PC-3 (cell line): ENCODE results near the gene FBXW5. TPM values are rescaled to one million over a fixed set of nuclear protein-coding genes. Genes with fewer than 3 reads are reported as not detected.

Experiments used
- ATAC-seq: fragments of 200-7000 bp; cut with Tn5 transposase; 2 replicates; pipeline ENCODE4 v1.9.1; 2020; ENCODE audit warnings: mild to moderate bottlenecking, moderate library complexity
- BruUV-seq: library from RNA; stranded (reverse); fragments of 400-500 nt; replicated peaks from 2 replicates; lab custom pipeline; 2021; lab: Mats Ljungman, UMichigan
- CTCF ChIA-PET: fragments of 300-600 bp; sonication (Branson Sonifier 250); formaldehyde crosslinking; loops from one replicate; lab custom pipeline; 2022; ENCODE audit warnings: antibody characterized with exemption; lab: Charles Lee
- POLR2A ChIA-PET: fragments of 300-600 bp; sonication (Branson Sonifier 250); formaldehyde crosslinking; loops from one replicate; lab custom pipeline; 2022; ENCODE audit warnings: antibody characterized with exemption; ENCODE audit not compliant: unreplicated experiment; lab: Charles Lee
- DNase-seq: peaks from one replicate; pipeline ENCODE4 v3.0.0-alpha.2; 2015
- H2AFZ ChIP-seq: fragments of 300-600 bp; sonication (generic); 2 replicates; pipeline ENCODE4 v1.6.0; 2016; ENCODE audit warnings: antibody characterized with exemption, low read length
- H3F3A ChIP-seq: fragments of 300-600 bp; sonication (generic); one replicate; pipeline ENCODE4 v1.6.0; 2017; ENCODE audit warnings: antibody characterized with exemption, low read length, control low read depth, mild to moderate bottlenecking; ENCODE audit not compliant: unreplicated experiment
- H3K27ac ChIP-seq: fragments of 300-600 bp; sonication (generic); 2 replicates; pipeline ENCODE4 v1.5.1; 2016; ENCODE audit warnings: mild to moderate bottlenecking, low read length
- H3K27me3 ChIP-seq: fragments of 300-600 bp; sonication (generic); 2 replicates; pipeline ENCODE4 v1.6.1; 2016; ENCODE audit warnings: low read length, mixed read lengths
- H3K36me3 ChIP-seq: fragments of 300-600 bp; sonication (generic); 2 replicates; pipeline ENCODE4 v1.6.1; 2016; ENCODE audit warnings: low read depth, mixed run types, low read length, mixed read lengths
- H3K4me1 ChIP-seq: fragments of 300-600 bp; sonication (generic); 2 replicates; pipeline ENCODE4 v1.5.1; 2016; ENCODE audit warnings: low read length; ENCODE audit not compliant: insufficient read depth
- H3K4me2 ChIP-seq: fragments of 300-600 bp; sonication (generic); 2 replicates; pipeline ENCODE4 v1.6.0; 2016; ENCODE audit warnings: low read length
- H3K4me3 ChIP-seq: fragments of 300-600 bp; sonication (generic); 2 replicates; pipeline ENCODE4 v1.5.1; 2016; ENCODE audit warnings: mild to moderate bottlenecking, low read length, mixed read lengths
- H3K79me2 ChIP-seq: fragments of 300-600 bp; sonication (generic); 2 replicates; pipeline ENCODE4 v1.6.1; 2017; ENCODE audit warnings: low read length, mixed read lengths
- H3K9ac ChIP-seq: fragments of 300-600 bp; sonication (generic); 2 replicates; pipeline ENCODE4 v1.6.0; 2016; ENCODE audit warnings: mild to moderate bottlenecking, low read length
- H3K9me2 ChIP-seq: fragments of 300-600 bp; sonication (generic); replicated peaks from 2 replicates; pipeline ENCODE4 v1.6.1; 2016; ENCODE audit warnings: mixed run types, low read length, mixed read lengths
- H3K9me3 ChIP-seq: fragments of 300-600 bp; sonication (generic); 2 replicates; pipeline ENCODE4 v1.6.1; 2016; ENCODE audit warnings: low read length, mixed read lengths
- H4K20me1 ChIP-seq: fragments of 300-600 bp; sonication (generic); 2 replicates; pipeline ENCODE4 v1.6.1; 2016; ENCODE audit warnings: low read length, mixed read lengths
- EZH2 ChIP-seq: fragments of 300-600 bp; sonication (generic); IDR thresholded peaks from one replicate; pipeline ENCODE4 v1.6.1; 2017; ENCODE audit warnings: antibody characterized with exemption, mild to moderate bottlenecking, low read length; ENCODE audit not compliant: unreplicated experiment
- EZH2phosphoT487 ChIP-seq: fragments of 300-600 bp; sonication (generic); IDR thresholded peaks from 2 replicates; pipeline ENCODE4 v1.6.1; 2018; ENCODE audit warnings: mild to moderate bottlenecking, antibody characterized with exemption, low read length, borderline replicate concordance
- intact Hi-C: fragments of 100-400 bp; cut with micrococcal nuclease; formaldehyde crosslinking; loops from 2 replicates; pipeline ENCODE4 v1.9.0; 2023
- total RNA-seq: library from RNA; depleted of rRNA; stranded (reverse); fragments of >200 nt; gene quantifications from 2 replicates; pipeline ENCODE4 v1.2.3, GENCODE V29; 2014
- TF ChIP-seq, protein P1 (sequence below): fragments of 300-600 bp; sonication (generic); conservative IDR thresholded peaks from 2 replicates; pipeline ENCODE4 v1.5.1; 2017; ENCODE audit warnings: antibody characterized with exemption, low read depth, mild to moderate bottlenecking, low read length

FBXW5 gene
- total RNA-seq, 1 experiment from 2014 or later = 138 TPM

- POLR2A ChIA-PET = no interaction called here
- DNase-seq = no peak
- TF ChIP-seq, protein P1, sequence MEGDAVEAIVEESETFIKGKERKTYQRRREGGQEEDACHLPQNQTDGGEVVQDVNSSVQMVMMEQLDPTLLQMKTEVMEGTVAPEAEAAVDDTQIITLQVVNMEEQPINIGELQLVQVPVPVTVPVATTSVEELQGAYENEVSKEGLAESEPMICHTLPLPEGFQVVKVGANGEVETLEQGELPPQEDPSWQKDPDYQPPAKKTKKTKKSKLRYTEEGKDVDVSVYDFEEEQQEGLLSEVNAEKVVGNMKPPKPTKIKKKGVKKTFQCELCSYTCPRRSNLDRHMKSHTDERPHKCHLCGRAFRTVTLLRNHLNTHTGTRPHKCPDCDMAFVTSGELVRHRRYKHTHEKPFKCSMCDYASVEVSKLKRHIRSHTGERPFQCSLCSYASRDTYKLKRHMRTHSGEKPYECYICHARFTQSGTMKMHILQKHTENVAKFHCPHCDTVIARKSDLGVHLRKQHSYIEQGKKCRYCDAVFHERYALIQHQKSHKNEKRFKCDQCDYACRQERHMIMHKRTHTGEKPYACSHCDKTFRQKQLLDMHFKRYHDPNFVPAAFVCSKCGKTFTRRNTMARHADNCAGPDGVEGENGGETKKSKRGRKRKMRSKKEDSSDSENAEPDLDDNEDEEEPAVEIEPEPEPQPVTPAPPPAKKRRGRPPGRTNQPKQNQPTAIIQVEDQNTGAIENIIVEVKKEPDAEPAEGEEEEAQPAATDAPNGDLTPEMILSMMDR = no peak
- TF ChIP-seq EZH2 (no peak), EZH2phosphoT487 (no peak)
- Histone ChIP-seq H3K79me2 (peaks cover 26% of the 10 kb centered on the region), H3K9me2 (no peaks in the 10 kb centered on the region), H3K27ac (no peak overlapping the region), H3F3A (no peaks in the 10 kb centered on the region), H3K9ac (no peak overlapping the region), H2AFZ (no peak overlapping the region), H3K27me3 (no peaks in the 10 kb centered on the region), H3K36me3 (no peaks in the 10 kb centered on the region; the same call in 1 of the 2 replicates), H3K9me3 (no peaks in the 10 kb centered on the region), H3K4me2 (no peak overlapping the region), H3K4me3 (no peak overlapping the region), H3K4me1 (no peaks in the 10 kb centered on the region; the same call in 1 of the 2 replicates), H4K20me1 (no peaks in the 10 kb centered on the region)
- no peak for ATAC-seq
- BruUV-seq = no TSS peak
- CTCF ChIA-PET = no interaction called here
- intact Hi-C loops = no loop called here
Measured at GRCh38 chr9:136939996-136940525, 4.5 kb downstream of the FBXW5 start.

DNA sequence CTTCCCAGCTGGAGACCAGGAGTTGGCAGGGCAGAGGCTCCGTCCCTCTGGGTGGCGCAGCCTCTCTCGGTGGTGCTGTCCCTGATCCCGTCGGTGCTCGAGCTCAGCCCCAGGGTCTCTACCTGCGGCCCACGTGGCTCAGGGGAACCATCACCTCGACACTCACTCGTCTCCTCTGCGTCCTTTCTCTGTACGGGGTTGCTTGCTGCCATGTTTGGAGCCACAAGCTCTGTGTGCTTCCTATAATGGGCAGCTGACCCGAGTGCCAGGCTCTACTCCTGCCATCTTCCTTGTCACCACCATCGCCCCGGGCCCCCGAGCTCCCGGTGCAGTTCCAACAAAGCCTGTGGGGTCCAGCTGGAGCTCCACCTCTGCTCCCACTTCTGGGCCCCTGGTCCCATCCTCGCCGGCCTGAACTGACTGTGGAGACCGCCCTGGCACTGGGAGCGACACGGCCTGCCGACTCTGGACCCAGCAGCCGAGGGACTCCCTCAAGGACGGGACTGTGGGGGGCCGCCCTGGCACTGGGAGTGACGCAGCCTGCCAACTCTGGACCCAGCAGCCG is 5.0 kb downstream of the FBXW5 start:
- H2AFZ ChIP-seq = no peak overlapping the region
- ATAC-seq (no peak), DNase-seq (no peak)
- intact Hi-C loops = no loop called here
- no peaks in the 10 kb centered on the region for H3K27me3 ChIP-seq
- H4K20me1 ChIP-seq = no peaks in the 10 kb centered on the region
- TF ChIP-seq EZH2 (no peak), EZH2phosphoT487 (no peak)
- TF ChIP-seq, protein P1 = no peak
- H3K27ac ChIP-seq = no peak overlapping the region
- no TSS peak for BruUV-seq
- no peak overlapping the region for H3K9ac ChIP-seq
- H3K36me3 ChIP-seq = no peaks in the 10 kb centered on the region; the same call in 1 of the 2 replicates
- CTCF ChIA-PET = no interaction called here
- POLR2A ChIA-PET = no interaction called here
- peaks cover 26% of the 10 kb centered on the region for H3K79me2 ChIP-seq
- no peaks in the 10 kb centered on the region for H3F3A ChIP-seq
- H3K9me3 ChIP-seq = no peaks in the 10 kb centered on the region
- no peak overlapping the region for H3K4me2 ChIP-seq
- H3K4me1 ChIP-seq = no peaks in the 10 kb centered on the region; the same call in 1 of the 2 replicates
- no peak overlapping the region for H3K4me3 ChIP-seq
- H3K9me2 ChIP-seq = no peaks in the 10 kb centered on the region
